KOPT-K1 (cell line): ENCODE measurements around the gene PITHD1.
A peak's percentile ranks its signal among the peaks of the same experiment; 100 is the strongest.
"Not testable (repeated sequence)": the region's sequence is repeated elsewhere in the genome, so short reads cannot be mapped to it uniquely, and the experiment has no call there.

Experiments used
- H3K27ac ChIP-seq: fragments of 200-600 bp; sonication (generic); 2 replicates; pipeline ENCODE4 v1.5.1; 2016; ENCODE audit warnings: antibody characterized with exemption, mild to moderate bottlenecking, low read depth, low read length; ENCODE audit not compliant: poor library complexity, severe bottlenecking
- H3K36me3 ChIP-seq: fragments of 200-600 bp; sonication (generic); 2 replicates; pipeline ENCODE4 v1.5.1; 2017; ENCODE audit warnings: antibody characterized with exemption, mild to moderate bottlenecking, low read length, moderate library complexity; ENCODE audit not compliant: insufficient read depth
- H3K9me3 ChIP-seq: fragments of 200-600 bp; sonication (generic); 2 replicates; pipeline ENCODE4 v1.5.1; 2017; ENCODE audit warnings: antibody characterized with exemption, low read length, mild to moderate bottlenecking; ENCODE audit not compliant: insufficient read depth, poor library complexity, severe bottlenecking

PITHD1 gene

DNA sequence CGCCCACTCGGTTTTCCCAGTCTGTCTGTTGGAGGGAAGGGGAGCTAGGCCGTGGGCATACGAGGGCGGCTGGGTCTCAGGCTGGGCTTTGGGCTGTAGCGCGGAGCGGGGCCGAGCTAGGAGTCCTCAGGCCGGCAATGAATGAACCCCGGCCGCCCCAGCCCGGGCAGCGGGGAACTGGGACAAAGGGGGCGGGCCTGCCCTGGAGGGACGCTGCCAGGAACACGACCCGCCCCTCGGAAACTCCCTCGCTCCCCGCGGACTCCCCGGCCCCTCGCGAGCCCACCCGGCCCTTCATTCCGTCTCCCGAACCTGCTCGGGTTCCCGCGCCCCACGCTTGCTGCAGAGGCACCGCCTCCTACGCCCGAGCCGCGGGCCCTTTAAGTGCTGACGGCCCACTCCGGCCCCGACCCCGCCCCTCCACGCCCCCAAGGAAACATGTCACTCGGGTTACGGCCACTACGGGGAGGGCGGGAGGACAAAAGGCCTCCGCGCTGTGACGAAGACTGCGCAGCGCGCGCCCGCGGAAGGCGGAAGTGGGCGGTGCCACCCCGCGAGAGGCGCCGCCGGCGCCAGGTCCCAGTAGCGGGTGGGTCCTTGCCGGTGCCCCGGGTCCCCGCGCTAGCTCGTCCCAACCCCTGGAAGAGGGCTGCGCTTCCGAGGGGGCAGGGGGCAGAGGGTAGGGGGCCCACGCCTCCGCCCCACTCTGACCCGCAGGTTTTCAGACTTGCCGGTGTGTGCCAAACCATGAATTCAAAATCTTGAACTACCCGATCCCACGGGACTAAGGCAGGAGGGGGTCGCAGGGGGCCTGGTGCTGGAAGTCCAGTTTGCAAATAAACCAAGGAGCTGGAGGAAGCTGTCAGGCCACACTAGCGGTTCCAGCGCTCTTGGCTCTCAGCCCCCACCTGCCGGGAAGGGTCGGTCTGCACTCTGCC, 22.5 kb downstream of the PITHD1 start, which contains the start of gene GALE:
TSS of gene GALE (minus strand) at position 355 of the 938 bp plus-strand sequence. CDS start 1,747 bp downstream, outside the sequence.
- peaks cover 30% of the 10 kb centered on the region for H3K36me3 ChIP-seq
- H3K27ac ChIP-seq: peak within 1 kb of the TSS; percentile 72
- no peaks in the 10 kb centered on the region for H3K9me3 ChIP-seq

GRCh38 chr1:23801338-23801748, 23.1 kb downstream of the PITHD1 start:
- Histone ChIP-seq H3K9me3 (no peaks in the 10 kb centered on the region), H3K36me3 (peaks cover 25% of the 10 kb centered on the region)

GRCh38 chr1:23801876-23802275, 23.7 kb downstream of the PITHD1 start:
- Histone ChIP-seq H3K27ac (no peak overlapping the region), H3K36me3 (peaks cover 20% of the 10 kb centered on the region), H3K9me3 (no peaks in the 10 kb centered on the region)

More at GRCh38 chr1:23801338-23801748, 23.1 kb downstream of the PITHD1 start:
- peak overlapping the region; percentile 72 for H3K27ac ChIP-seq

DNA sequence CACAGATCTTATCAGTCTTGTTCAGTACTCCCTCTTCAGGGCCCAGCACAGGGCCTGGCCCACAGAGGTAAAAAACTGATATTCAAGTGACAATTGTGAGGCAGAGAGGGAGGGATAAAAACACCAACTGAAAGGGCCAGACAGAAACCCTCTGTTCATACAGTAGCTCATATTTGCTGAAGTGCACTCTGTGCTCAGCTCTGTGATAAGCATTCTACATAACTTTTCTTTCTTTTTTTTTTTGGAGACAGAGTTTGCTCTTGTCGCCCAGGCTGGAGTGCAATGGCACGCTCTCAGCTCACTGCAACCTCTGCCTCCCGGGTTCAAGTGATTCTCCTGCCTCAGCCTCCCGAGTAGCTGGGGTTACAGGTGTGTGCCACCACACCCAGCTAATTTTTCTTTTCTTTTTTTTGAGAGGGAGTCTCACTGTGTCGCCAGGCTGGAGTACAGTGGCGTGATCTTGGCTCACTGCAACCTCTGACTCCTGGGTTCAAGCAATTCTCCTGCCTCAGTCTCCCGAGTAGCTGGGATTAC, 24.7 kb downstream of the PITHD1 start:
- peaks cover 11% of the 10 kb centered on the region for H3K36me3 ChIP-seq
- not testable (repeated sequence) for H3K9me3 ChIP-seq, H3K27ac ChIP-seq

DNA sequence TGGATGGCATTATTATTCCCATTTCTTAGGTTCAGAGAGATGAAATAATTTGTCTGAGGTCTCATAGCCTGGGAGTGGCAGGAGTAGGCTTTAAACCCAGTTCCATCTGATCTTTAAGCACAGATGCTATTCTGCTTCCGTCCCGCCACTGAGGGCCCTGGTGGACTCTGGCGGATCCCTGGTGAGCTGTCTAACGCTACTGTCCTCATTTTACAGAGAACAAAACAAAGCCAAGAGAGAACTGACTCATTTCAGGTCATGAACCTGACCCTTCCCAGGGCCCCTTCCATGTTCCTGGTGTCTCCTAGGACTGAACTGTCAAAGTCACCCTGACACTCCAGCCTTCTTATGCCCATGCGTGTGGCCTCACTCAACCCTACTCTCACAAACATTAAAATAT, 25.5 kb downstream of the PITHD1 start:
- H3K36me3 ChIP-seq: peaks cover 3% of the 10 kb centered on the region
- H3K27ac ChIP-seq: no peak overlapping the region
- no peaks in the 10 kb centered on the region for H3K9me3 ChIP-seq

DNA sequence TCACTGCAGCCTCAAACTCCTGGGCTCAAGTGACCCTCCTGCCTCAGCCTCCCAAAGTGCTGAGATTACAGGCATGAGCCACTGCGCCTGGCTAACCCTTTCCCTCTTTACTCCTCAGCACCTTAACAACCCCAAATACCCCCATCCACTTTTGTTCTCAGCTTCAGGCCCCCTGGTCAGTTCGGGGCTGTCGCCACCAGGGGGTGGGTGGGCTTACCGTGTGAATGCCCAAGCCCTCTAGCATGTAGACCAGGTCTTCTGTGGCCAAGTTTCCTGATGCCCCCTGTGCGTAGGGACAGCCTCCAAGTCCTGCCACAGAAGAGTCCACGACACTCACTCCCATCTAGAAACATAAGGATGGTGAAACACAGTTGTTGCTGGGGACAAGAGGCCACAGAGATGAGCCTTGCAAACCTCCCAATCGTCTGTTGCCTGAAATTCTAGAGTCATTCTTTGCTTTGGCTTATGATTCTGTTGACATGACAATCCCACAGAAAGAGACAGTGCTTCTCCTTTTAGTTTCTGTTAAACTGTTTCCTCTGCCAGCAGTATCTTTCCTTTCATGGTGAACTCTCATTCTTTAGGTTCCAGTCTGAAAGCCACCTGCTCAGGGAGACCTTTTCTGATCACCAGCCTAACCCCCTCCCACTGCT, 26.1 kb downstream of the PITHD1 start:
- Histone ChIP-seq H3K9me3 (no peaks in the 10 kb centered on the region), H3K36me3 (no peaks in the 10 kb centered on the region), H3K27ac (no peak overlapping the region)

- H3K36me3 ChIP-seq: no peaks in the 10 kb centered on the region
- no peaks in the 10 kb centered on the region for H3K9me3 ChIP-seq
- no peak overlapping the region for H3K27ac ChIP-seq
Observed at GRCh38 chr1:23805025-23805424, 26.8 kb downstream of the PITHD1 start.

GRCh38 chr1:23806280-23806679, 28.1 kb downstream of the PITHD1 start:
- no peaks in the 10 kb centered on the region for H3K36me3 ChIP-seq
- no peak overlapping the region for H3K27ac ChIP-seq
- H3K9me3 ChIP-seq: no peaks in the 10 kb centered on the region

- Histone ChIP-seq H3K27ac (no peak overlapping the region), H3K9me3 (no peaks in the 10 kb centered on the region), H3K36me3 (no peaks in the 10 kb centered on the region)
Observed at GRCh38 chr1:23807453-23807852, 29.2 kb downstream of the PITHD1 start.

DNA sequence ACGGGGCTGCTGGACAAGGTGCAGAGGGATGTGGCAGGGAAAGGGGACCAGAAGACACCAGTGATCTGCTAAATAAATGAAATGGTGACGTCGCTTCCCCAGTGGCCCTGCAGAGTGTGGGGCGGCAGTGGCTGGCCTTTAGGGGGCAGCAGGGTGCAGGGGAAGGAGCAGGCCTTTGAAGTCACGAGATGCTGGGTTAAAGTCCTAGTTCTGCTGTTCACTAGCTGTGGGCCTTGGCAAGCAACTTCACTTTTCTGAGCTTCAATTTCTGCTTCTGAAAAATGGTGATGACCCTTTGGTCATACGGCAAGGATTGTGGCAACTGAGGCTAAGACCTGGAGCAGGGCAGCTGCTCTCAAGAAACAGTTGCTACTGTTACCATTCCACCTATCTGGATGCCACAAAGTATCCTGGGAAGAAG, 31.5 kb downstream of the PITHD1 start:
- Histone ChIP-seq H3K9me3 (no peaks in the 10 kb centered on the region), H3K27ac (no peak overlapping the region), H3K36me3 (peaks cover 10% of the 10 kb centered on the region; the same call in 1 of the 2 replicates)

DNA sequence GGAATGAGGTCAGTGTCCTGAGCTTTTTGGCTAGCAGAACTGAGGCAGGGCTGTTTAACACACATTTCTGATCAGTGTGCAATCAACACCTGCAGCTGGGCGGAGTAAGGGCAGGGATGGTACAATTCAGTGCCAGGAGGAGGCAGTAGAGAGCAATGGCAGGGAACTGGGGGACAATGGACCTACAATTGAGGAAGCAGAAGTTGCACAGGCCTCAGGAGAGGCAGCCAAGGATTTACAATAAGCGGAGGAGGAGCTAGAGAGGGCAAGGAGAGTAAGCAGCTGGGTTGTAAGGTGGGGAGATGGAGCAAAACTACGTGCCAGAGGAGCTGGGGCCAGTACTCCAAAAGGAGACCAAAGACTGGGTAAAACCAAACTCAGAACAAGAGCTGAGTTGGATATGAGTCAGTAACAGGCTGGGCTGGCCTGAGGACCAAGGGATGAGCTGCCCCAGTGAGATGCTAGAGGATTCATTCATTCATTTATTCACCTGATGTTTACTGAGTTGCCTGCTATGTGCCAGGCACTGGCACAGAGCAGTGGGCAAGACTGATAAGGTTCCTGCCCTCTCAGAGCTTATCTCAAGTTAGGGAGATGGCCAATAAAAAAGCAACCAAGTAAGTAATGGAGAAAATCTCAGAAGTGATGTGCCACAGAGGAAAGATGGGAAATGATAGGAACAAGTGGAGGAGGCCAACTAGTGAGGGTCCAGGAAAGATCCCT, 32.8 kb downstream of the PITHD1 start:
- no peak overlapping the region for H3K27ac ChIP-seq
- H3K9me3 ChIP-seq: no peaks in the 10 kb centered on the region
- peaks cover 12% of the 10 kb centered on the region; the same call in 1 of the 2 replicates for H3K36me3 ChIP-seq

DNA sequence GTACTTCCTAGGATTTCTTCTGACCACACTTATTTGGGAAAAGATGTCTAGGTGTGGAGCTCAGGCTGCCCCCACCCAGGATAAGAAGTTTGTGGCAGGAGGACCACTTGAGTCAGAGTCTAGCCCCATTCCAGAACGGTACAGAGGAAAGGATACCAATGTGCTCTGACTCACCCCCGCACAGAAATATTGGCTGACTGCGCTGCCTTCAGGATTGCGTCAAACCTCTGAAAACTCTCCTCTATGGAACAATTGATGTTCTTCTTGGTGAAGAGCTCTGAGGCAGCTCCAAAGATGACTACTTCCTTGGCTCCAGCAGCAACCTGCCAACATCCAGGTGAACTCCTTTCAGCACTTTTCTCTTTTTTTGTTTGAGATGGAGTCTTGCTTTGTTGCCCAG, 35.8 kb downstream of the PITHD1 start:
- H3K9me3 ChIP-seq: no peaks in the 10 kb centered on the region
- peaks cover 32% of the 10 kb centered on the region; the same call in 1 of the 2 replicates for H3K36me3 ChIP-seq
- H3K27ac ChIP-seq: no peak overlapping the region

- Histone ChIP-seq H3K27ac (no peak overlapping the region), H3K9me3 (no peaks in the 10 kb centered on the region), H3K36me3 (peaks cover 32% of the 10 kb centered on the region; the same call in 1 of the 2 replicates)
Observed at GRCh38 chr1:23816361-23816760, 38.1 kb downstream of the PITHD1 start.

DNA sequence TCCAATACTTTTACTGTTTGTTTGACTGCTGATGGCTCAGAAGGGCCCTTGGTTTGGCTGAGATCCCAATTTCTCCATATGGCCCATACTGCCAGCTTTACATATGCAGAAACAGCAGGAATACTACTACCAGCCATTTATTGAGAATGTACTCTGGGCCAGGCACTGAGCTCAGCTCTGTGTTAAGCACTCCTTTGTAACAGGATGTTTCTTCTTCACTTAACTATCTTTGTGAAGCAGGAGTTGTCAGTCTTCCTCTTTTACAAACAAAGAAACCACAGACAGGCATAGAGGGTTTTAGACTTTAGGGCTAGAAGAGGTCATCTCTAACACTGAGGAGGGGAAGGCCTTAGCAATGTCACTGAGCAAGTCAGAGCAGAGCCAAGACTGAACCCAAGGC, 38.7 kb downstream of the PITHD1 start:
- peaks cover 32% of the 10 kb centered on the region; the same call in 1 of the 2 replicates for H3K36me3 ChIP-seq
- no peak overlapping the region for H3K27ac ChIP-seq
- no peaks in the 10 kb centered on the region for H3K9me3 ChIP-seq
